PC-9 (cell line): ENCODE measurements around the gene MSL2.

Experiments
- CTCF ChIP-seq: fragments of 200-600 bp; sonication (generic); conservative IDR thresholded peaks from 2 replicates; pipeline ENCODE4 v1.6.1; 2017; ENCODE audit warnings: mixed run types, antibody characterized with exemption, mild to moderate bottlenecking, moderate library complexity
- EZH2 ChIP-seq: fragments of 200-600 bp; sonication (generic); IDR thresholded peaks from 2 replicates; pipeline ENCODE4 v1.8.0; 2017; ENCODE audit warnings: antibody characterized with exemption, low read depth

GRCh38 chr3:136166507-136166906 lies 29.6 kb downstream of the MSL2 start:
- TF ChIP-seq CTCF = no peak
- no peak for TF ChIP-seq EZH2
